EL (cell line): ENCODE data around the gene EFCAB11.

Source experiments
- DNase-seq: peaks from one replicate; pipeline ENCODE4 v3.0.0-alpha.2; 2016

Gene EFCAB11

DNA sequence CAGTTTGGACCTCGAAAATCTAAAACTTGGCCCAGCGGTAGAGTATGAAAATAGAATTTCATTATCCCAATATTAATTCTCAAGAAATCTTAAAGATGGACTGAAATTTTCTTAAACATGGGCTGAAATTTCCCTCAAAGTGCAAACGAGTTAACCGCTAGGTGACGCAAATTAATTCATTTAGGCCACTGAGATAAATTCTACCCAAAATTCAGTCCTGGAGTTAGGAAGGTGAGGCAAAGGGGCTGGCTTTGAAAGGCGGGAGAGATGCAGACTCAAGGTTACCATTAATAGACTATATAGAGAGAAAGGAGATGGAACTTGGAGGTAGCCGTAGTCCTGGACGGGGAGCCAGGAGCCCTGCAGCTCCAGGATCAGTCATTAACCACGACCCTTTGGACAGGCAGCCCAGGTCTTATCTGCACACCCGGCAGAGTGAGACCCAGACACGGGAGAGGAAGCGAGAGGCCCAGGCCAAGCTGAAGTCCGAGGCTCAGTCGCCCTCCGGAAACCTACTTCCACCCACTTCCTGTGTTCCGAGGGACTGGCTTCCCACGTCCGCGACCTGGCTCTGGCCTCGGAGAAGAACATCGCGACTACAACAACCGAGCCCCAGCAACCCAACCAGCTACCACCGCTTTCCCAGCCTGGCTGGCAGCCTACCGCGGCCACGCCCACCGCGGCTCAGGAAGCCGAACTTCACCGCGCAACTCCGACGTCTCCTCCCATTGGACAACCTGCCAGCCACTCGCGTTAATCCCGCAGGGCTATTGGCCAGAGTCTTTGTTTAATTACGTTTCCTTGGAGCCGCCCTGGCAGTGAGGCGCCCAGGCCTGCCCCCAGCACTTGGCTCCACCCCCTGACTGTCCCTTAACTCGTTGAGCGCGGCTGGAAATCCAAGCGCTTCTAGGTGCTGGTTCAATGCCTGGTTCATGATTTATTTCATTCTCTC, at the start of gene EFCAB11:
EFCAB11 (minus strand) TSS at position 661 of the 952 bp plus-strand sequence; CDS start at position 591, 70 bp downstream.
- DNase-seq: peak; percentile 100

- no peak for DNase-seq
These were observed 49.2 kb upstream of the EFCAB11 start for GRCh38 chr14:90003526-90004307.

- no peak for DNase-seq
These were observed 46.4 kb upstream of the EFCAB11 start for GRCh38 chr14:90000935-90001334.

- DNase-seq: no peak
These were observed 42.4 kb upstream of the EFCAB11 start for GRCh38 chr14:89996963-89997362.

- no peak for DNase-seq
These were observed 37.7 kb upstream of the EFCAB11 start for GRCh38 chr14:89992273-89992672.

GRCh38 chr14:89990623-89991275, 36.2 kb upstream of the EFCAB11 start:
- no peak for DNase-seq

DNA sequence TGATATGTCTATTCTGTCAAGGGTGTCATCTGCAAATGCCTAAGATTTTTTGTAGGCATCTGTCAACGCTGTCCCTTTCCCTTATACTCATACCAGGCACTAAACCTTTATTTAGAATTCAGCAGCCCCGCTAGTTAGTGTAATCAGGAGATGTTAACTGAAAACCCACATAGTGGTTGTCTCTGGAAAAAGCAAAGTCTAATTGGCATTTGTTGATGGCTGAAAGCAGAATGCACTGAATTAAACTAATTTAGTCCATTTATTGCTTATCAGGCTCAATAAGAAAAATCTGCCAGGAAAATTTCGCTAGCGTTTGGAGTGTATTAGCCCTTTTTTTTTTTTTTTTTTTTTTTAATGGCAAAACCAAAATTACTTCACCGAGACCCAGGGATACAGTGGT, 35.7 kb upstream of the EFCAB11 start:
- no peak for DNase-seq

DNA sequence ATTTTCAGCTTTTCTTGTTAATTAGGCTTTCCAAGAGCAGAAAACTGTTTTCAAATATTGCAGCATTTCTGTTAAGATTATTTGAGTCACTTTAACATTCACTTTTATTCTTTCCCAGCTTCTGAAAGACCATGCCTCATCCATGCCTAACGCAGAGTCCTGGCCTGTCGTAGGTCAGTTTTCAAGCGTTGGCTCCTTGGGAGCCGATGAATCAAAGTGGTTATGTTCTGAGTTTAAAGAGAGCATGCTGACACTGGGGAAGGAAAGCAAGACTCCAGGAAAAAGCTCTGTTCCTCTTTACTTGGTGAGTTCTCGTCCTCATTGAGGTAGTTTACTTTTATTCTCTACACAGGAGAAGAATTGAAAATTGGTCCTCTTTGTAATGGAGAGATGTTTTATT, 34.3 kb upstream of the EFCAB11 start:
- no peak for DNase-seq

DNA sequence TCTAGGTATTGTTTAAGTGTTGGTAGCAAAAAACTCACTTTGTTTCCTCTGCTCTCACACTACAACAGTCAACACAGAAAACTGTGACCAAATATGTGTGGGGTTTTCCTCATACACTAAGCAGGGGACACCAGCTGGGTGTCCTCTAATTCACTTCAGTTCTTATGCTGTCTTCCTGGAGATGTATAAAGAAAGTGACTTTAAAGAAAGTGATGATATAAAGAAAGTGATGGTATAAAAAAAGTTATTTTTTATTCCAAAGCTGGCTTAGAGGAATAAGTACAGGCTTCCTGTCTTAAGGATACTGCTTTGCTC, 32.6 kb upstream of the EFCAB11 start:
- DNase-seq: no peak

GRCh38 chr14:89986462-89987160, 32.1 kb upstream of the EFCAB11 start:
- no peak for DNase-seq

DNA sequence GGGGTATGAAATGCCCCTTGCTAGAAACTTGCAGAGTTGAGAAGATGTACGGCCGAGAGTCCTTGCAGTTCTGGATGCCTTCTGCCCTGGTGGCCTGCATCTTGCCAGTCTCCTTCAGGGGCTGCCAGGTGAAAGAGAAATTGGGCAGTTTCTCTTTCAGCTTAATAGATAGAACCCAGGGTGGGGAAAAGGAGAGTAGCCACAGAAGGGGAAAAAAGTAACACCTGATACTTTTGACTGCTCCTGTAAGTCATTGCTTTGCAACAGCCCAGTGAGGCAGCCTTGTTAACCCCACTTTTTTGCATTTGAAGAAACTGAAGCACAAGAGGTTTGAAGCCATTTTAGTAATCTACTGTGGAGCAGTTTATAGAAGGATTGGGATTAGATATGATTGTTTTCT, 28.8 kb upstream of the EFCAB11 start:
- no peak for DNase-seq

DNA sequence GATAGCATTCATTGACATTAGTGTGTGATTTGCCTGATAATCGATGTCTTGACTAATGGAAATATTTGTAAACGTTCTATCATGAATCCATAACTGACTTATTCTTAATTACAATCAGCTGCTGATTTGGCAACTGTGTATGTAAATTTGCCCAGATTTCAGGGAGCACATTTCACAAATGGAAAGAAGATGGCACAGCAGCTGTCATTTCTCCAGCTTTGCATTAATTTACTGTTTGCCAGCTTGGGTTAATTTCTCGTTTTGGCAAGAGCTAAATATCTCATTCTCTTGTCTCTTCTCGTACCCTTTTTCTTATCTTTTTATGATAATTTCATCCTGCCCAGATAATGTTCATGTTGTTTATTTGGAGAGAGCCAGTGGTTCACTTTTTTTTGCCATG, 24.1 kb upstream of the EFCAB11 start:
- no peak for DNase-seq

DNA sequence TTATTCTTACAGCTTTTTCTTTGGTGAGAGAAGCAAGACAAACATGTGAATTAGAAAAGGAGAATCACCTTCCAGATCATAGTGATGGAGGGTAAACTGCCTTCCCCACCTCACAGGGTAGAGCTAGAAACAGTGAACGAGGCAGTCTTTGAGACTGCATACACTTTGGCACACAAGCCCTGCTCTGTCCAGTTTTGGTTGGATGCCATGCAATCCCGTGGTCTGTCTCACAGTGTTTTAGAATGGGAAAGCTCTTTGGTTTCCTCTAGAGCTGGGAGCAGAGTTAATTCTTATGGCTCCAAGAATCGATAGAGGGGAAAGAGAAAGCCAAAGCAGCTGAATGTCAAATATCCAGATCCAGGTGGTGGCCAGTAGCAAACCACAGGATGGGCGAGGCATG, 23.1 kb upstream of the EFCAB11 start:
- no peak for DNase-seq

- DNase-seq: peak; percentile 63
These were observed 18.8 kb upstream of the EFCAB11 start for GRCh38 chr14:89973234-89973823.

- no peak for DNase-seq
These were observed 11.3 kb upstream of the EFCAB11 start for GRCh38 chr14:89965839-89966238.

- DNase-seq: no peak
These were observed 8.9 kb upstream of the EFCAB11 start for GRCh38 chr14:89963288-89963978.

DNA sequence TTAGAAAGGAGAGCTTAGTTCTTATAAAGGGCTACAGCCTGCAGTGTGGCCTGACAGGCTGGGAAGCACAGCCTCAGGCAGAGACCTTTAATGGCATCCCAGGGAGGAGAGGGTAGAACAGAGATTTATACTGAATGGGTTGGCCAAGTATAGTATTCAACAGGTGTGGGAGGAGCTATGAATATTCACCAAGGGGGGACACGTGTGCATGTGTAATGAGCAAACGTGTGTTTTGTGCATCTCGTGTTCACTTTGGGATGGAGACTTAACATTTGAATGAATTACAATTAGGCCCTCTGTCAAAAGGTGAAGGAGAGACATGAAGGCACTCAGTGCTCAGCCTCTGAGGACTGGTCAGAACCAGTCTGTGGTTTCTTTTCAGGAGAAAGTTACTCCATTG, 6.4 kb upstream of the EFCAB11 start:
- DNase-seq: no peak

DNA sequence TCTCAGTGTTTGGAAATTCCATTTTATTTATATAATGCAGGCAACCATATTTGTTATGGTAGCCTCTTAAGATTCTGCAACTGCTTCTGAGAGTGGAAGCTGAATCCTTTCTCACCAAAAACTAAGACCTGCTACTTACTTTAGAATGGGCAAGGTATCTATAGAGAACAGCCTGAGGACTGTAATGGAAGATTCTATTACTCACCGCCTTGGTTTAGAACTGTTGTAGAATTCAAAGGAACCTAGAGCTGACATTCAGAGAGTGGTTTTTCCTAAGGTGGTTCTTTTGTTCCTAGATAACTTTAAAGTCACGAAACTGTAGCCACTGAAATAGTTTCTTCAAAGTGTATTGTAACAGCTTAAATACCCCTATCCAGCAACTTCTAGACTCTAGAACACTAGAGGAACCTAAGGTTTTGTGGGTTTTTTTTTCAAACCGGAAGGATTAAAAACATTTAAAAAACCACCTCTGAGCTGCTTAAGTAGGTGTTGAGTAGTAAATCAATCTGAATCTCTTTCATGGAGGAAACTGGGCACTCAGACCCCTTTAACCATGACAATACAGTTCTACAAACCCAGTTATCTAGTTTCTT, 5.4 kb upstream of the EFCAB11 start:
- DNase-seq: no peak

GRCh38 chr14:89958966-89959365, 4.4 kb upstream of the EFCAB11 start:
- no peak for DNase-seq

GRCh38 chr14:89957791-89958190, 3.3 kb upstream of the EFCAB11 start:
- peak; percentile 13 for DNase-seq

GRCh38 chr14:89957376-89957775, 2.8 kb upstream of the EFCAB11 start:
- DNase-seq: no peak

DNA sequence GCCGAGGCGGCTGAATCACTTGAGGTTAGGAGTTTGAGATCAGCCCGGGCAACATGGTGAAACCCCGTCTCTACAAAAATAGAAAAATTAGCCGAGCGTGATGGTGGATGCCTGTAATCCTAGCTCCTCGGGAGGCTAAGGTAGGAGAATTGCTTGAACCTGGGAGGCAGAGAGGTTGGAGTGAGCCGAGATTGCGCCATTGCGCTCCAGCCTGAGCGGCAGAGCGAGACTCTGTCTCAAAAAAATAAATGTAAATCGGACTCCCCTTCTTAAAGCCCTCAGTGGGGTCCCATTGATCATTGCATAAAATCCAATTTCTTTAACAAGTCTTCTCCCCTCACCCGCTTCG, 2.1 kb upstream of the EFCAB11 start:
- DNase-seq: no peak
